ENCODE results near the gene CBARP.
A peak's percentile ranks its signal among the peaks of the same experiment; 100 is the strongest.

CBARP gene

DNA sequence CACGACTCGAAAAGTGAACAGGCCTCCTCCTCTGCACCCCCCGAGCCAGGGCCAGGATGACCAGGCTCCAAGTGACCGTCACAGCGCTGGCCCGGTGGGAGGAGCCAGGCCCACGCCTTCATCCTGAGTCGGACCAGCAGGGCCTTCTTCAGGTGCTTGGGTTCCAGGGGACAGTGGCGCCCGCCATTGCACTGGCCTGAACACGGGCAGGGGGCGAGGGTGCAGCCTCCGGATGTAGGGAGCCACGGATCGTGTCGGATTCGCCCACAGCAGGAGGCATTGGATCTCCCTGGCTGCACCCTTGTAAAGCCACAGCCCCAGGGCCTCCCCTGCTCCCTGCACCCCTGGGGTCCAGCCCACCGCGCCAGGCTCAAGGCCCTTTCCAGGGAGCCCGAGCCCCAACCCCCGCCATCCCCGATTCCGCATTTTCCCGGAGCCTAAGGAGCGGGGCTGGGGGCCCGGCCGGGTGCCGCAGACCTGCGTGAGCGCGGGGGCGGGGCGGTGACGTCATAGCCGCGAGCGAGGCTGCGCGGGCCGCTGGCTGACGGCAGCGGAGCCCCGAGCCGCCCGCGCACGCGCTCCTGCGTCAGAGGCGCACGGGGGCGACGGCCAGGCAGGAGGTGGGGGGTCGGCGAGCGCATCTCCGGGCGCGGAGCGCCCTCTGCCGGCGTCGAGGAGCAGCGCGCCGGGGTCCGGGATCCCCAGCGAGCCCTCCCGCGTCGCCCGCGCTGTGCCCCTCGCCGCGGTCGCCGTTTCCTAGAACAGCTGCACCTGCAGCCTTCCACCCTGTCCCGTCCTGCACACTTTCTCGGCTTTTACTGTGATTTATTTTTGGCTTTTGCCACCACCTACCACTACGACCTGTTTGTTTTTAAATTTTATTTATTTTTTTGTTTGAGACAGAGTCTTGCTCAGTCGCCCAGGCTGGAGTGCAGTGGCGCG, 2.3 kb upstream of the CBARP start:
- DNase-seq (ENCODE audit: low read depth) = peak; percentile 81

- no peak for DNase-seq (ENCODE audit: low read depth)
Measured at GRCh38 chr19:1239420-1239795, 1.6 kb upstream of the CBARP start.

DNA sequence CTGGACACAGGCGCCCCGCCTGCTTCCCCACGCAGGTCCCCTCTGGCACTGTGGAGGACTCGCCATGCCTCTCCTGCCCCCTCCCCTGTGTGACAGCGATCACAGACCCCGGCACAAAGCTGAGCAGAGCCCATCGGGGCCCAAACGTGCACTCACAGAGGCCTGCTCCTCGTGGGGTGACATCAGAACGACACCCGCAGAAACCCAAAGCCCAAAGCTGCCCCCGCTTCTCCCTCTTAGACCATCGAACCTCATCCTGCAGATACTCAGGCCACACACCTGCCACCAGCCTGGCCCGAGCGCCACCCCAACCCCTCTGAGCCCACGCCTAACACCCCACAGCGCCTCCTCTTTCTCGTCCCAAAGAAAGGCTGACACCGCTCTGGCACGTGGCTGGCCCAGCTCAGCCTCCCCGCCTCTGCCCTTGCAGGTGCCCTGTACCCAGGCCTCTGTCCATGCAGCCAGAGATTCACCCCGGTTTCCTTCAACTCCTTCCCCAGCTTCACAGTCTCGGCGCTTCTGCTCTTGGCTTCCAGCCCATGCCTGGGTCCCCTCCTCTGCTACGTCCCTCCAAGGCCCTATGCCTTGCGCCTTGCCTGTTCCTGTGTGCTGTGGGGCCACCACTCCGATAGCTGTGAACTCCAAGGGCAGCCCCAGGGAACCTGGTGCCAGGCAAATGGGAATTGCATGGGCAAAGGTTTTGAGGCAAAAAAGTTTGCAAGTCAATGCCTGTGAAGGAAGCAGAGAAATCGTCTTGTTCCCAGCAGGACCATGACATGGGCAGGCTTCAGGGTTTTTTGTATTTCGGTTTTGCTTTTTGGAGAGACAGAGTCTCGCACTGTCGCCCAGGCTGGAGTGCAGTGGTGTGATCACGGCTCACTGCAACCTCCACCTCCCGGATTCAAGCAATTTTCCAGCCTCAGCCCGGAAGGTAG, 831 bp upstream of the CBARP start:
- no peak for DNase-seq (ENCODE audit: low read depth)

DNA sequence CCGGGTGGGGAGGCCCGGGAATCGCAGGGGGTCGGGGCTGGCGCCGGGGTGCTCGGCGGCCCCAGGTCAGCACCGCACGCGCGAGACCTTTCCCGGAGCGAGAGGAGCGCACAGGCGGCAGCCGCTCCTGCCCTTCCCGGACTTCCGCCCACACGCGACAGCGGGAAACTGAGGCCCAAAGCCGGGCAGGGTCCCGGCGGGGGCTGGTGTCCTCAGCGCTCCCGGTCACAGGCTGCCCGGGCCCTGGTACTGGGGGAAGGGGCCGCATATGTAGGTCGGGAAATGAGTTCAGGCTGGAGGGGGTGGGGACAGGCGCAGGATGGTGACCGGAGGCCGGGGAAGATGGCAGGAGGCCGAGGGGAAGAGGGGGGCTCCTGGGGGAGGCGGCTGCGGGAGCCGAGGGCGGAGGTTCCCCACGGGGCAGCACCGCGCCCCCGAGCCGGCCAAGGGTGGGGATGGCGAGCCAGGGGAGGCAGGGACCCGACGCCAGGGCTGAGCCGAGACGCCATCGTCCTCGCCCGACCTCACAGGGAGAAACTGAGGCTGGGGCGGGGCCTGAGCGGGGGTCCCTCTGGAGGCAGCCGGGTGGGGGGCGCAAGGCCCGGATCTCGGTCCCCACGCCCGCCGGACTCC, 662 bp downstream of the CBARP start:
- DNase-seq (ENCODE audit: low read depth) = no peak

DNA sequence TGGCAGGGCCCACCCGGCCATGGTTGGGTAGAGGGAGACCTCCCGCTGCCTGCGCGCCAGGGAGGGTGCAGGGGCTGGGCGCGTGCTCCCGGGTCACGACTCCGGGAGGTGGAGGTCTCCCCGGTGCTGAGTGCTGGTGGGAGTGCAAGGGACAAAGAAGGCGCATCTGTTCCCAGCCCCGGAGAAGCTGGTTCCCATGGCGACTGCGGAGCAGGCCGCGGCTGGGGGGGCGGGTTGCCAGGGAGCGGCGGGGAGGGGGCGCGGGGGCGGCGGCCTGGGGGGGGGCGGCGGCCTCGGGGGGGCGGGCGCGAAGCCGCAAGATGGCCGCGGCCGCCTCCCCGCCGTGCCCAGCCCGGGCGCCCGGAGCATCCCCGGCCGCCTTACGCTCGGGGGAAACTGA, 1.2 kb downstream of the CBARP start:
- no peak for DNase-seq (ENCODE audit: low read depth)

- DNase-seq (ENCODE audit: low read depth) = no peak
Measured at GRCh38 chr19:1235625-1236538, 1.9 kb downstream of the CBARP start.

GRCh38 chr19:1234955-1235380, 2.8 kb downstream of the CBARP start:
- no peak for DNase-seq (ENCODE audit: low read depth)

DNA sequence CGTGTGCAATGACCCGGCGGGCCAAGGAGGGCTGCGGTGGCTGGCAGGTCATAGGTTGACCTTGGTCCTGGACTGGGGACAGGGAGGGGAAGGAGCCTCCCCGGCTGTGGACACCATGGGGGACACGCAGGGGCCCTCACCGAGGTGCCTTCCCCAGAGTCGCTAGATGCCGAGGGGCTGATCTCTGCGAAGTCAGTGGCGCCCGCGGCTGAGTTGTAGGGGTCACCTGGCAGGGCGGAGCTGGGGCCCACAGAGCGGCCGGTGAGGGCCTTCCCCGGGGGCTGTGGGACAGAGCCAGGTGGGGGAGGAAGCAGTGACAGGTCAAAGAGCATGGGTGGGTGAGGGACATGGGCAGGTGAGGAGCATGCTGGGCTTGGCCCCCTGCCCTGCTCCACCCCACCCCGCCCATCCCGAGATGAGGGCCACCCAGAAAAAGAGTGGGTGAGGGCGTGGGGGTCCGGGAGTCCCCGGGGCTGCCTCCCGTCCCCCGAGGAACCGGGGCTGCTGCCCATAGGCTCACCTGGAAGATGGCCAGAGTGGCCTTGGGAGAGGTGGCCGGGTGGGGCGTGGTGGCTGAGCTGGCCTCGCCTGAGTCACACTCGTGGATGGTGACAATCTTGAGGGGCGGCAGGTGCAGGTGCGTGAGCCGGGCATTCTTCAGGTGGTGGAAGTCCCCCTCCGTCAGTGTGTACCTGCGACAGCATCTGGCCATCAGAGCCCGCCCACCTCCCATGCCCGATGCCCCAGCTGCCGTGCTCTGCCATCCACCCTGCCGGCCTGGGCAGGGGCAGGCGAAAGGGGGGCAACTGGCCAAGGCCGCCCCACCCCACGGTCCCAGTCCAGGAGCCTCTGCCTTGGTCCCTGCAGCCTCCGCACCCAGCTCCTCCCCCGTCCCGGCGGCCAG, 3.5 kb downstream of the CBARP start:
- DNase-seq (ENCODE audit: low read depth) = no peak

GRCh38 chr19:1233115-1233667, 4.6 kb downstream of the CBARP start:
- DNase-seq (ENCODE audit: low read depth) = no peak

DNA sequence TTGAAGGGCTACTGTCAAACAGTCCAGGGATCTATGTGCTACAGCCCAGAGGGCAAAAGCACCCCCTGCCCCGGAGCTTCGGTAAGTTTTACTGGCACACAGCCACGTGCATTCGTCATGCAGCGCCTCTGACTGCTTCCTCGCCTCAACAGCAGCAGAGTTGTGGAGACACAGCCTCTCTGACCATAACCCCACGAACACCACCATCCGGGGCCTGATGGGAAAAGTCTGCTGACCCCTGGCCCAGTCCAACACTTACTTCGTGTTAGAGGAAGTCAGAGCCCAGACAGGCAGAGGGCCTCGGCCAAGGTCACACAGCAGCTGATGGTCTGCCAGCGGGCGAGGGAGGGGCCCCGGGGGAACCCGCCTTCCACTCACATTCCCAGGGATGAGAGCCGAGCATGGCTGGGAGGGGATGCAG, 5.1 kb downstream of the CBARP start:
- DNase-seq (ENCODE audit: low read depth) = no peak

DNA sequence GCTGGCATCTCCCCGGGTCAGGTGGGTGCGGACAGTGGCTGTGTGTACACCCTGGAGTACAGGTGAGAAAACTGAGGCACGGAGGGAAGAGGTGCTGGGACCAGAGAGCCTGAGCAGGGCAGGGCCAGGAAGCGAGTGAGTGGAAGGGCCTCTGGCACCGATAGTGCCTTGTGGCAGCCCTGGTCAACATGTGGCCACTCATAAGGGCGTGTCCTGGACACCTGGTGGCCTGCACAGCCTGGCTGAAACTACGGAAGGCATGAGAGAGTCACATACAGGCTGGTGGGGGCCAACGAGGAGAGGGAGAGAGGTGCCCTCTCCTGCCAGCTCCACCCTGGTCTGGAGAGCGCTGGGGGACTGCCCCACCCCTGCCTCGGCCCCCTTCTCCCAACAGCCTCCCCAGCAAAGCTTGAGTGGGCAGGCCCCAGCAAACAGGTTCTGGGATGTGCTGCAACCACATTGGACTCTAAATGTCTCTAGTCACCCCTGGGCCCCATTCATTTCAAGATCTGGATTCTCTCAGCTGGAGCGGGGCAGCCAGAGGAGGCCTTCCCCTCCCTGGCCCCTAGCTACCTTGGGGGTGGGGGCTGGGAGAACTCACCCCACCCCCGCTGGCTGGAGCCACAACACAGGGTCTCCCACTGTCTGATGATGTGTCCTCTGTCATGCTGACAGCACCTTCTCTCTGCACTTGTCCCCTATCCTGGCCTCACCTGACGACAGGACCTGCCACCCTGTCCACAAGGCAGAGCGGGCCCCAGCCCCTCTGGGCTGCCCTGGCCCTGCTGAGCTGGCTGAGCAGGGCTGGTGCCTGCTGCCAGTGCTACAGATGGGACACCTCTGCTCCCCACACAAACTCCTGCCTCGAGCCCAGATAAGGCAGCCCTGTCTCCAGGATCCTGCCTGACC, 5.8 kb downstream of the CBARP start:
- DNase-seq (ENCODE audit: low read depth) = no peak

DNA sequence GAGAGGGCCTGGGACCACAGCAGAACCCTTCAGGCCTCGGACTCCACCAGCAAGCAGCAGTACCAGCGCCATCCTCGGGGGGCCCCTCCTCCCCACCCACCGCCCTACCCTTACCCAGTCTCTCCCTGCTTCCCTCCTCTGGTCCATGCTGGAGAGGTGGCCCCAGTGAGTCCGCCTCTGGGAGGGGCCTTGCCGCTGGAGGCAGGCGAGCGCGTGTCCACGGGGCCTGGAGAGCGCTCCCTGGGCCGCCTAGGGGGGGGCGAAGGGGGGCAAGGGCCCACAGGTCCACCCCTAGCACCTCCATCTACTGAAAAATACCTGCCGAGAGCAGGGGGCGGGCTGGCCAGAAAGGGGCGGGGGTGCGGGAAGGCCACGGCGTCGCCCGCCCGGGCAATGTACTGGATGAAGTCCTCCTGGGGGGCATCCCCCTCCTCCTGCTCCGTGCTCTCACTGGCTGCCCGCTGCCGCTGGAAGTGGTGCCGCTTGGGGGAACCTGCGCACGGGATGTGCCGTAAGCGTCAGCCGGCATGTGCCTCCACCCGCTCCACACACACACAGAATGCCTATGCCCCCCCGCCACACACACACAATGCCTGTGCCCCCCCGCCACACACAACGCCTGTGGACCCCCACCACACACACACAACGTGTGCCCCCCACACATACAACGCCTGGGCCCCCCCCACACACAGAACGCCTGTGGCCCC, 6.9 kb downstream of the CBARP start:
- no peak for DNase-seq (ENCODE audit: low read depth)

GRCh38 chr19:1229924-1230782, 7.7 kb downstream of the CBARP start:
- no peak for DNase-seq (ENCODE audit: low read depth)

DNA sequence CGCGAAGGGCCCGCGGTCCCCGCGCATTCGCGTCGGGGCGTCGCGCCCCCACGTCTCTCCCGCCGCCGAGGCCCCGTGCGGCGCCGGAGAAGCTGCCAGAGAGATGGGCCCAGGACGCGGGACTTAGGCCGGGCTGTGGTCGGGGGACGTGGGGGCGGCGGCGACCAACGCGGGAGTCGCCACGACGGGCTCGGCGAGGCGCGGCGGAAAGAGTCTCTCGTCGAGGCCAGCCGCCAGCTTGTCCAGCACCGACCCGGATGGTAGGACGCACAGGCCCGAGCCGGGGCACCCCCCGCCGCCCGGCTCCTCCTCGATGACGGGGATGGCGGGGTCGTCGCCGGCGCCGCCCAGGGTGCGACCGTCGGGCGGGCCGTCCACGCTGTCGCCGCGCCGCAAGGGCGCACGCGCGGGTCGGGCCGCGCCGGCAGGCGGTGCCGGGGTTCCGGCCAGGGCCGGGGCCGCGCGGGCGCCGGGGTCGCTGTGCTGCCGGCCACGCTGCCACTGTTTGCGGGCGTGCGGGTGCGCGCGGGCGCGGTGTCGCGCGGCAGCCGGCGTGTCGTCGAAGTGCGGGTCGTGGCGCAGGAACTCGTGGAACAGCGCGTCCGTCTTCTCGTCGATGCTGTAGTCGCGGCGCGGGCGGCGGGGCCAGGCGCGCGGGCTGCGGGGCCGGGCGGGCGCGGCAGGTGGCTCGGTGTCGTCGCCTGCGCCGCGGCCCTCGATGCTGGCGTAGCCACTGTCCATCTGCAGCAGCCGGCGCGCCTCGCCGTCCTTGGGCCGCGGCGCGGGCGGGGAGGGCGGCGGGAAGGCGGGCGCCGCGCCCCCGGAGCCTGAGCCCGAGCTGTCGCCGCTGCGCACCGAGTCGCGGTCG, 8.5 kb downstream of the CBARP start:
- DNase-seq (ENCODE audit: low read depth) = no peak

DNA sequence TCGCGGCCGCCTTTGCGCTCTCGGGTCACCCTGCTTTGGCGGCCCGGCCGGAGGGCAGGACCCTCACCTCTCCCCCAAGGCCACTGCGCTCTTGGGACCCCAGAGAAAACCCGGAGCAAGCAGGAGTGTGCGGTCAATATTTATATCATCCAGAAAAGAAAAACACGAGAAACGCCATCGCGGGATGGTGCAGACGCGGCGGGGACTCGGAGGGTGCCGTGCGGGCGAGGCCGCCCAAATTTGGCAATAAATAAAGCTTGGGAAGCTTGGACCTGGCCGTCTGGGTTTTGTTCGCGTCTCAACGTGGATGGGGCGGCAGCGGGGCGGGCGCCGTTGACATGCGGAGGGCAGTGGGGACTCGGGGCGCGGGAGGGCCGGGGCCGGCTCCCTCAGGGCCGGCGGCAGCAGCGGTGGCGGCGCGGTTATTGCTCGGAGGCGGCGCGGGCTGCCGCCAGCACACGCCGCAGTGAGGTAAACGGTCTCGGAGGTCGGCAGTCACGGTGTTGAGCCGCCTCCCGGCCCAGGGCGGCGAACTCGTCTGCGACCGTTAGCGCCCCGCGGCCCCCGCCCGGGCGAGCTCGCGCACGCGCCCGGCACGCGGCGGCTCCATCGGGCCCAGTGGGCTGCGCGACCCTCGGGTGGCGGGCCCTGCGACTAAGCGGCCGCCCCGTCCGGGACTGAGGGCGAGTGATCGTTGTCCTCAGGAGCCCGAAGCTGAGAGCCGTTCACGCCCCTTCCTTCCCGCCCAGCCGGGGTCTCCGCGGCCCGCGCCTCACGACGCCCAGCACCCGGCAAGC, 9.4 kb downstream of the CBARP start:
- DNase-seq (ENCODE audit: low read depth) = no peak
